Stimulated activated CD4-positive, alpha-beta T cell treated with anti-CD3 and anti-CD28 coated beads, Interleukin-4, amount 100 ng/mL, for 48 hours (primary cell): ENCODE results near the gene LY6G6D.

ENCODE experiments used
- DNase-seq, 2 donors: peaks; one replicate each; pipeline ENCODE4 v3.0.0-alpha.2; 2020; ENCODE audit warnings: low read depth in 2 of 2

Gene LY6G6D

DNA sequence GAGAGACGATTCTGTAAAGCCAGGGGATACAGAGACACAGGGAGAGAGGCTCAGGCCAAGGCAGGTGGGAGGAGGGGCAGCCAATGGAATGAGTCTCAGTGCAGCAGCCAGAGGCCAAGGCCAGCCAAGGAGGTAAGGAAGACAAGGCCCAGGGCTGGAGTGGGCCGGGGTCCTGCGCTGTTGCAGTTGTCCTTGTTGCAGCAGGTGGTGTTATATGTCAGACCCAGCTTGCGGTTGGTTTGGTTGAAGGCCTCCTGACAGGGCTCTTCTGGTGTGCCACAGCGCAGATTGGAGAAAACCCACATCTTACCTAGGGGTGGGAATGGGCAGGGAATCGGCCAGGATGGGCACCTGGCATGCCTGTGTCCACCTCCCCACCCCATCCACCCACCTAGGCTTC is 3.9 kb downstream of the LY6G6D start:
- no peak for DNase-seq

DNA sequence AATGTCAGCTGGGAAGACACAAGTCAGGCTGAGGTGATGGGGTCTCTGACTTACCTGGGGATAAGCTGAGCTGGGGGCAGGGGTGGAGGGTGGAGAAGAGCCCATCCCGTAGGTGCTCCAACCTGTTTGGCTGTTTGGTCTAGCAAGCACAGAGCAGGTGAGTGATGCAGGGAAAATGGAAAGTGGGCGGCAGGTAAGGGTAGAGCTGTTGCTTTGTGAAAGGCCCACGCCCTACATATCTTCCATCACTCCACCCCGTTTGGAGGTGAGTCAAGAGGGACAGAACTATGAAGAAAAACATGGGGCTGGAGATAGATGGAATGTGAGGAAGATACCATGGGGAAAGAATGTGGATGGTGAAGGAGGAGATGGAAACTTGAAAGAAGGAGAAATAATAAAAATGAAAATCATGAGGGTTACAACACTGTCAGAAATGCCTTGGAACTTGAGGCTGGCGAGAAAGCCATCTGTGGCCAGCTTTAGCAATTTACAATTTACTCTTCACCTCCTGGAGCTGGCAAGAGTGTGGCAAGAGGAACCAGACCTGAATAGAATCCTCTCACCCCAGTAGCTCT is 5.1 kb downstream of the LY6G6D start:
- DNase-seq = no peak

DNA sequence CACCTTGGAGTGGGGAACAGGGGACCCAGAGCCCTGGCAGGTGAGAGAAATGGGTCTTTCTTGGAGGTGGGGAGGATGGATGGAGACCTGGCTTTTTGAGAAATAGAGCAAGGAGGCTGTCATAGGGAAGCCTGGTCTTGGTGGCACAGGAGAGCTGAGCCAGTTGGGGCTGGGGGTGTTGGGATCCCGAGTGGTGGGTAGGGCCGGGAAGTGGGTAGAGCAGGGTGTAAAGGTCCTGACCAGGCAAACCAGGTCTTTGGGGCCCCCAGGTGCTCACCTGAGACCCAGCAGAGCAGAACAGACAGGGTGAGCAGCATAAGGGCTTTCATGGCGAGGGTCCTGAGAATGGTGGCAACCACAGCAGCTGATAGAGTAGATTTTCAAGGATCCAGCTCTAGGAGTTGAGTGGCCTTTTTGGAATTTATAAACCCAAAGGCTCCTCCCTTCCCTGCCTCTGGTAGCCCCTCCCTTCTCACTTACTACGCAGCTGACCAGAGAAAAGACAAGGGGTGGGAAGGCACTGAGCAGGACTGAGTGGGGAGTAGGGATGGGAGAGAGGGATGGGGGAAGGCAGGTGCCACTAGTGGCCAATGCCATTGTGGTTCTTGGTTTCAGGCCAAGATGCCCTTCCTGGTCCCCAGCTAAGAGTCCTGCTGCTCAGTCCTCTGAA is 6.3 kb downstream of the LY6G6D start, which contains the start of gene LY6G6C:
Gene LY6G6C (minus strand): TSS at position 396 of the 670 bp plus-strand sequence. CDS start 67 bp downstream, at position 329.
- DNase-seq = no peak

DNA sequence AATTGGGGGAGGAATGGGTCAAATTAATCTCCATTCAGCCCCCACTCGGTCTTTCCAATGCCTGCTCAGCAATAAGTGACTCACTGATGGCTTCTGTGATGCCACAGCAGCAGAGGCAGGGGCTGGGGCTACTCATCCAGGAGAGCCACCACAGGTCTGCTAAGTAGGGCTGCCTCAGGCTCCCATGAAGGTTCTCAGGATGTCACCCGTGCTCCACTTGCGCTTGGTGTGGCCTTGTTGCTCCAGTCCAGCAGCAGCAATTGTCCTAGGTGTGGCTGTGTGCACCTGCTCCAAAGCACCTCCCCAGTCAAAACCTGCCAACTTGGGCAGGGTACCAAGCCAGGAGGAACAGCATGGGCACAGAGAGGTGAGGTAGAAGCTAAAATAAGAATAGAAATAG is 7.0 kb downstream of the LY6G6D start:
- DNase-seq = no peak

DNA sequence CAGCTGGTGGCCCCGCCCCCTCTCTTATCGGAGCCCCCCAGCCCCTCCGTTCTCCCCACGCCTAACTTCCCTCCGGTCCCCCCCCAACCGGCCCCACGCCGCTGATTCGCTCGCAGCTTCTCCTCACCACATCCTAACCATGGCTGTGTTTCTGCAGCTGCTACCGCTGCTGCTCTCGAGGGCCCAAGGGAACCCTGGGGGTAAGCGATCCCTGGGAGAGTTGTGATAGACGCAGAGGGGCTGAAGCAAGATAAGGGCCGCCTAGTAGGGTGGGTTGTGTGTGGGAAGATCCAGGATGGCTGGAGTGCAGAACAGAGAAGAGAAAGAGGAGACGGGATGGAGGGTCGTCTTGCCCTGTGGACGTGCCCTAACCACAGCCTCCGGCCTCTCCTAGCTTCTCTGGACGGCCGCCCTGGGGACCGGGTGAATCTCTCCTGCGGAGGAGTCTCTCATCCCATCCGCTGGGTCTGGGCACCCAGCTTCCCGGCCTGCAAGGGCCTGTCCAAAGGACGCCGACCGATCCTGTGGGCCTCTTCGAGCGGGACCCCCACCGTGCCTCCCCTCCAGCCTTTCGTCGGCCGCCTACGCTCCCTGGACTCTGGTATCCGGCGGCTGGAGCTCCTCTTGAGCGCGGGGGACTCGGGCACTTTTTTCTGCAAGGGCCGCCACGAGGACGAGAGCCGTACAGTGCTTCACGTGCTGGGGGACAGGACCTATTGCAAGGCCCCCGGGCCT is 8.3 kb downstream of the LY6G6D start, which contains the start of gene MPIG6B:
Gene MPIG6B (plus strand): TSS at position 129 of the 735 bp plus-strand sequence. CDS start 11 bp downstream, at position 140.
- DNase-seq = no peak

DNA sequence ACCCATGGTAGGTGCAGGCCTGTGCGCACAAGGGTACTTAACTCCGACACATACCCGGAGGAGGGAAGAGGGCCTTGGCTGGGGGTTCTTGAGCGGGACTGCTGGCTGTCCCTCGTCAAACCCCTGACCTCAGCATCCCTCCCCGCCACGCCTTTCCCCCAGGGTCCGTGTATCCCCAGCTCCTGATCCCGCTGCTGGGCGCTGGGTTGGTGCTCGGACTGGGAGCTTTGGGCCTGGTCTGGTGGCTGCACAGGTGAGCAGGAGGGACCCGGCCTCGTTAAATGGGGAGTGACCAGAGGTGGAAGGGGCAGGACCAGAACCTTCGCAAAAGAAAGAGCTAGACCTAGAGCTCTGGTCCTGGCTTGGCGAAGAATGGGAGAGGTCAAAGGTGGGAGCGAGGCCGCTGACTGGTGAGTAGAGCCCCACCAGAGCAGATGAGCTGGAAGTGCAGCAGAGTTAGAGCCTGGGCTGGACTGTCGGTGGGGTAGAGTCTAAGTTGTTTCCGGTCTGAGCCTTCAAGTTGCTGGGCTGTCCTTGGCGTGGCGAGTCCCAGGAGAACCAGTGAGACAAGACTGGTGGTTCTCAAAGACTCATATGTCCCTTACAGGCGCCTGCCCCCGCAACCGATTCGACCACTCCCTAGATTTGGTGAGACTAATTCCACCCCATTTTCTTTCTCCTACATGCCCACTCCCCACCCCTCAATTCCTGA is 9.0 kb downstream of the LY6G6D start:
- no peak for DNase-seq

DNA sequence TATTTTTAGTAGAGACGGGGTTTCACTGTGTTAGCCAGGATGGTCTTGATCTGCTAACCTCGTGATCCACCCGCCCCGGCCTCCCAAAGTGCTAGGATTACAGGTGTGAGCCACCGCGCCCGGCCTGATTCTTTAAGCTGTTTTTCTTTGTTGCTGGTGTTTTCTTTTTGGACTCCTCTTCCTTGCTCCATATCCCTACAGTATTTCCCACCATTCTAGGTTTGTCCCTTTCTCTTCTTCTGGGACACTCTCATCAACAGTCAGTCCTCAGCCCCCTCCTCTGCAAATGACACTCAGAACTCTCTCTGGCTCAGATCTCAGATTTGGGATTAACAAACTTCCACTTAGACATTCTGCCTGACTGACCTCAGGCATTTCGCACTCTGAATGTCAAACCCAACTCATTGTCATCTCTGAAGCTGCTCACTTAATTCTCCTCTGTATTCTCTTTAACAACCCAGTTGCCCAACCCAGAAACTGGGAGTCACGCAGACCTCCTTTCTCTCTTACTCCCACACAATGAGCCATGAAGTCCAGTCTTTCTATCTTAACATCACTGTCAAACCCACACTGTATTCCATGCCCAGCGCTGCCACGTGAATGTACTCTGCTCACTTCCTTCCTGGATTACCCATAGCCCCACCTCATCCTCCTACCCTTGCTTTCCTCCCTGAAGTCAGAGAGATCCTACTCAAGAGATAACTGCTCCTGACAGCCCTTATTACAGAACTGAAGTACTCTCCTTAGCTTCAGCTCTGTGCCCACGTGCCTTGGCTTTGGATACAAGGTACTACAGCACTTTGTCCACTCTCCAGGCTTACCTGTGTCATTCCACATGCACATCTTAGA is 10.6 kb downstream of the LY6G6D start:
- DNase-seq = no peak

DNA sequence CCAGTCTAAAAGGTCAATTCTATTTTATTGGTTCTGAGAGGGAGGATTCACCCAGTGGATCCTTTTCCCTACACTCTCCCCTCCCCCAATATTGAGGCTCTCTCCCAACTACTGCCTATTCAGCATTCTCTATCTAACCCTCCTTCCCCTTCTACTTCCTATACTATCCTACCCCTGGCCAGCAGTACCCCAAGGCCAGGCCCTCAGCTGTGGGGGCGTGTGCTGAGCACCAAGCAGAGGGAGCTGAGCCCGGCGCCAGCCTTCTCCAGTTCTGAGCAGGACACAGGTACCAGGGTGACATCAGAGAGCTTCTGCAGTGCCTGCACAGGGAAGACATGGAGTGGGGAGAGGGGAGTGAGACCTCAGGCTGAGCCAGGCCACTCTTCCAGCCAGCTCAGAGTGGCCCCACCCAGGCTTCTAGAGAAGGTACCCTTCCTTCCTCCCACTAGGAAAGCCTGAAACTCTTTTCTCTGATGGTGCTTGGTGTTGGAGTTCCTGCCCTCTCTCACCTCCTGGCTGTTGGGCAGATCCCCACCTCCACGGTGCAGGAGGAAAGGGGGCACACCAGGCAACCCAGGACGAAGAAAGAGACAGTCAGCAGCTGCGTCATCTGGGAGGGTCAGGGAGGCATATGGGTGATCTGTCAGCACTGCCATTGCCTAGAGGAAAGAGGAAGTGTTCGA is 12.0 kb downstream of the LY6G6D start:
- no peak for DNase-seq

DNA sequence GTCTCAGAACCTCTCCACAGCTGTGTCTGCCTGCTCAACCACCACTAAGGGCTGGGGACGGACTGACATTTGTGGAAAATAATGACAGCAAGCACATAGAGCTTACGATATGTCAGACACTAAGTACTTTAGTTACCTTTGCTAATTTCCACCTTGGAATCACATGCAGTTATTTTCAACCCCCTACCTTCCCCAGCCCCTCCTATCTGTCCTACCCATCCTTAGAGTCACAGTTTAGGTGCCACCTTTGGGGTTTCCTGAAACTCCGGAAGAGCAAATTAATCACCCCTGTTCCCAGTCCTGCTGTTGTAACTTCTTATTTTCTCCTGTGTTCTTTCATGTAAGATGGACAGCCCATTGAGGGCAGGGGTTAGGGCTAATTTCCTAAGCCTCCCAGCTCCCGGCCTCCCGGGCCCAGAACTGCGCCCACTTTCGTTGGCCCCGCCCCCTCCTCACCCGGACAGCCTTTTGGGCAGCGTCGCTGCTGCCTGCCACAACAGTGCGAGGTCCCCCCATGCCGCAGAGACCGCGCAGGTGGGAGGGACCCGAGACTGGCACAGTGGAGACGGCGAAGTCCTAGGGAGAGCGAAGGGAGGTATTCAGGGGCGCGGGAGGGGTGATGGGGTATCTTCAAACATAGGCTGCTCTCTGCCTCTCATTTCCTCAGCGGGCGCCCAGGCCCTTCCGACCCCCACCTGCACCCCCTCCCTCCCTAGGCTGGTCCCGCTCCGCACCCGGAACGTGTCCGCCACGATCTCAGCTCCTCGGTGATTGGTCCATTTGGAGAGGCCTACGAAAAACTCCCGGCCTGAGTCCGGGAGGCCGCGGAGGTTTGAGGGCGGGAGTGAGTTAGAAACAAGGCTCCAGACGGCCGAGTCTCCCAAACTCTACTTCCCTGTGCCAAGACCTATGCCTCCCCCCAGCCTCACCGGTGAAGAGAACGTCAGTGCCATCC is 12.8 kb downstream of the LY6G6D start:
- no peak for DNase-seq

DNA sequence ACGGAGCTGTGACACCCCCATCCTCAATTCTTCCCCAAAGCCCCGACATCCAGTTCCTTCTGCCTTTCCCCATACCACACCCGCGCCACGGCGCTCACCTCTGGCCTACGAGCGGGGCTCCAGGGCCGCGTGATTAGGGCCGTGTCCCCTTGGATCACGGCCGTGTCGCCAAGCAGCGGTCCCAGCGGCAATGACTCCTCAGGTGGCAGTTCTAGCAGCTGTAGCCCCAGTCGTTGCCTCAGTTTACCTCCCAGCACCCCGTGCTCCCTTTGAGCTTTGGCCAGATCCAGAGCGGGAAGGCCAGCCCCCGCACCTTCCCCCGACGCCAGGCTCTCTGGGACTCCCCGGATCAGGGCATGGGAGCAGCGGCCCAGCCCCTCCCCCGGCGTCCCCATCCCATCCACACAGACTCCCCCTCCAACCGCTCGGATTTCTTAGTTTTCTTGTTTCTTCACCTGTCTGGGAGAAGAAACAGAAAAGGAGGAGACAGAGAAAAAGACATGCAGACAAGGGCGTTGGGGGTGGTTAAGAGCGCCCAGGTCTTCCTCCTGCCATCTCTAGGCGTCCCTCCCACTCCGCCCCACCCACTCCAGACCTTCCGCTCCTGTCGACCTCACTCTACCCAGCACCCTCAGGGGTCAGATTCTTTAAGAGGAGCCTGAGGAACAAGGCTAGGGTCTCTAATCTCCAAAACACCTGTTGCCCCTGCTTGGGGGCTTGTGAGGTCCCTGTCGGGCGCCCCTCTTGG is 13.8 kb downstream of the LY6G6D start, which contains the start of gene DDAH2:
Gene DDAH2 (minus strand): TSS at position 533 of the 748 bp plus-strand sequence. CDS start 138 bp downstream, at position 395.
- no peak for DNase-seq

DNA sequence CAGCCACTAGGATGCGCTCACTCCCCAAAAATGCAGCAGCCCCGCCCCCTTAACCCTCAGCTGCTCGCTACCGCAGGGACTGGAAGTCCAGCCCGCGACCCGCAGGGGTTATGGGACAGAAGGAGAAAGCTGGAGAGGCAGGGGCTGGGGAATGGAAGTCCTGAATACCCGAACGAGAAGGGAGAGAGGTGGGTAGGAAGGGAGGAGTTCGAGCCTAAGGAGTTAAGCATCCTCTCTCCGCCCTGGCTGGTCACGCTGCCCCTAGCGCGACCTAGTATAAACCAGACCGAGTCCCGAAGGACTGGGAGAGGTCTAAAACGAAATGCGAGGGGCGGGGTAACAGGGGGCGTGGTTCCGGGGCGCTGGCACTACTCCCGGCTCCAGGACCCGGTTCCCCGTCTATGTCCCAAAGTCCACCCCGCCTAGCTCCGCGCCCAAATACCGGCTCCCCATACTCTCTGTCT is 14.4 kb downstream of the LY6G6D start:
- peak; percentile 63 to 65 for DNase-seq

DNA sequence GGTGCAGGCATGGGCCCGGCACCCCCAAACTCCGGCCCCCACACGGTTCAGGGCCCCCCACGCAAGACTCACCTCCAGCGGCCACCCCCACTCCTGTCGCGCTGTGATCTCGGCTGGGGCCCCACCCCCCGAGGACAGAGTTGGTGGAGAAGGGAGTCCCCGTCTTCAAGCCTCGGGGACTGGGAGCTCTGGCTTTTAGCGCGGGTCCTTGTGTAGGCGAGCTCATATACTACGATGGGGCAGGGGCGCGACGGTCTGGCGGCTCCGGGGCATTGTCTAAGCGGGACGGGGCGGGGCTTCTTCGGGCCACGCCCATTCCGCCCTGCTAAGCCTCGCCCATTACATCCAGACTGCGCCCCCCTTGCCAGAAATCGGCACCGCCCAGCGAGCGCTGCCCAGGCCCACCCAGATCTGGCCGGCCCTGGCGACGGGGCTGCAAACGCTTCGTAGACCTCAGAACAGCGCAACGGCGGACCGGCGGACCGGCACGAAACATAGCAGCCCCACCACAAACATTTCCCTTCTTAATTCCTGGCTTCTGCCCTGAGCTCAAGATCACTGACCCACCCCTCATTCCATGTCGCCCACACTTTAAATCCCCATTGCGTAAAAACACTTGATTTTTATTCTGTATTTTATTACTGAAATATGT is 15.0 kb downstream of the LY6G6D start:
- peak; percentile 39 to 53 for DNase-seq

DNA sequence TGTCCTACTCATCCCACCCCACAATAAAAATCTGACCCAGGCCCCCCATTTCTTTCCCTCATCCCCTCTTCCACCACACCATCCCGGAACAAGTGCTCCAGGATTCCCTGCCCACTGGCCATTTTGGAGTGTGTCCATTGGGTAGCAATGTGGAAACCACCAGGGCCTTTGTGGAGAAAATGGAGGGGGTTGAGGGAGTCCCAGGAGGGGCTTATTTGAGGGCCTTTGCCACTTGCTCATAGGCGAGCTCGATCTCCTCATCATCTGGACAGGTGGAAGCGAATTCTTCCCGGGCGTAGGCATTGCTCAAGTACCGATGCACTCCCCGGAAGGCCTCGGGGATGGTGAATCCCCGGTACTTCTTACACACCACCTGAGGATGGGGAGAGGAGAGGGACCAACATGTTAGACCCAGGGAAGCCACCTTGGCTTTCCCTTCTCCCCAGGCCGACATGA is 15.5 kb downstream of the LY6G6D start:
- DNase-seq = no peak

DNA sequence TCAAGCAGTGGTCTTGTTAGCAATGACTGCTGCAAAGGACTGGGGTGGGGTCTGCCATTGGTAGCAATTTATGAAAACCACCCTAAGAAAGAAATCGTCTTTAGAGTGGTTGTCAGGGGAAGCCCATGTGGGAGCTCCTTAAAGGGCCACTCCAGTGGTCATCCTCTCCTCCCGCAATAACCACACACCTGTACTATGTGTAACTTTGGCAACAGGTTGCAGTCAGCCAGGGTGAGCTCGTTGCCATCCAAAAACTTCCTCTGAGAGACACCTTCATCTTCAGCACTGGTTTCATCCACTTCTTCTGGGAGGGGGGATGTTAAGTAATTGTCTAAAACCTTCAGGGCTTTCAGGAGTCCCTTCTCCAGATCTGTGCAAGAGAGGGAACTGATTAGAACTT is 16.9 kb downstream of the LY6G6D start:
- no peak for DNase-seq

DNA sequence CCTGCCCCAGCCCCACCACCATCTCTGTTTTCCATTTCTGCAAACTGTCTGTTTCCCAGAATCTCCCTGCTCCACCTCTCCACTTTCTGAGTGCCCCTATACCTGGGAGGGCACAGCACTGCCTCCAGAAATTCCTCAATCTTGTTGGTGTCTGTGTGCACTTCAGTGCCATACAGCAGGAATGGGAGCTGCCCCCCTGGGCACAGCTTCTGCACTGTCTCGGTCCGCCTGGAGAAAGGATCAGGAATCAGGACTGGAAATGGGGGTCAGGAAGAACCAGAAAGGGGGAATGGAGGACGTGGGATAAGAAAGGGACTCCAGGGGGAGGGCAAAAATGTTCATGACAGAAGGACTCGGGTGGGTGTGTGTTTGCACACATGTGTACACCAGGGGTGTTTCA is 18.6 kb downstream of the LY6G6D start:
- DNase-seq = no peak

DNA sequence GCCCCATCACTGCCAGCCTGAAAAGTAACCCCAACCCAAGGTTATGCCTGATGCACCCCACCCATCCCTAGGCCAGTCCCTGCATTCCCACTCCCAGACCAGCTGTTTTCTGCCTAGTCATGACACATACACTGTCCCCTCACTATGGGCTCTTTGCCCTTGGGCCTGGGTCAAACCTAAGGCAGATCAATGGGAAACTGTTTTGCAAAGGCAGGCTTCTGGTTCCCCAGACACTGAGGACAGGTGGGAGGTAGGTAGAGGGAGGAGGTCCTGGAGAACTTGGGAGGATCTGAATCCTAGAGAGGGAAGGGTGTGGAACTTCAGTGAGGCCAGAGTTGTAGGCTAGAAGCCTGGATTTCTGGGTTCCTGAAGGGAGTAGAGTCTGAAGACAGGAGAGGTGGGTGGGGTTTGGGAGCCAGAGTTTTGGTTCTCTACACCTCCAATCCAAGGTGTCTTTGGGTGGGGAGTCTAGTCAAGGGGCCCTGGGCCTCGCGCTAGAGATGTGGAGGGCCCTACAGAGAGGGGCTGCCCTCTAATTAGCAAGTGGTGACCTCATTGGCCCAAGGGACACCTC is 19.2 kb downstream of the LY6G6D start:
- DNase-seq = no peak

DNA sequence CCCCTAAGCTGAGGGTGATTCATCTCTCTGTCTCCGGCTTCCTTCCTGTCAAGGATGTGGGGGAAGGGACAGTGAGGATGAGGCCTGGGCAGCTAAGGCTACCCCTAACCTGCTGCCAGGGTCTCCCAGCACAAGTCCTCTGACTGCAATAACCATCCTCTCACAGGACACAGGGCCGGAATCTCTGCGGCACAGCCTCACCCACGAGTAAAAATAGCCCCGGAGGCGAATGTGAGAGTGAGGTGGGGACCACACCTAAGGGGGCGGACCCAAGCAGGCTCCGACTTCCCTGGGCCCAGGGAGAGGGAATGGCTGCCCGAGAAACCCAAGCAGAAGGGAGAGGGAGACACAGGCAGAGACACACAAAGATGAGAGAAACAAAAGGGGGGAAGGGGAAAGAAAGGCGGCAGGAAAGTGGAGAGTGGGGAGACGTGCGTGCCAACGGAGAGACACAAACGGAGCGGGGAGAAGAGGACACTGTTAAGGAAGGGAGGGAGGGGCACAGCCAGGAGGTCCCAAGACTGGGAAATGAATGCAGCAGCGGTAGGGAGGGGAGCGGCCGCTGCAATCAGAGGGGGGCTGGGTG is 19.8 kb downstream of the LY6G6D start:
- DNase-seq = peak in 1 of 2 donors; percentile 41
